ENCODE data around the gene PTPRM. TPM values are rescaled to one million over a fixed set of nuclear protein-coding genes. Genes with fewer than 3 reads are reported as not detected.

The PTPRM gene
- polyA plus RNA-seq, 1 of the 3 experiments (the other 2 are of a cell fraction): 16.0 TPM

DNA sequence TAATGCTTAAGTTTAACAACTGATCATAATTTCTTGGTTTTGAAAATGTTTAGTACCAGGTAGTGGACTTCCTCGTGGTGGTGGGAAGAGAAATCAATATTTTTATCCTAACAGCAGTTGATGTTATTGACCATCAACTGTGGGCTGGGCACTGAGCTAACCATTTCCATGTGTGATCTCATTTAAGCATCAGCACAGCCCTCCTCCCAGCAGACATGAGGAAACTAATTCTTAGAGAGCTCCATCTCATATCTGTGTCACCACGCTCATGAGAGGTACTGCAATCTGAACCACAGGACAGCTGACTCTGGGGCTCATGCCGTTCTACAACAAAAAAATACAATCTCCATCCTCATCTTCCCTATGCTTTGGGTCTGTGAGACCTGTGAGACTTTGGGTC, 709.3 kb downstream of the PTPRM start:
- WGBS (ENCODE audit: low lambda C conversion rate): 57% methylated on average over 3 of the region's 3 CpGs
- no peak for TF ChIP-seq POLR2AphosphoS5 (IDR thresholded peaks at IDR 0.05; ENCODE audit: low read depth, low read length)
- no peak for TF ChIP-seq RCOR1 (IDR thresholded peaks at IDR 0.05; ENCODE audit: low read length)
- no peak for TF ChIP-seq NFIC (IDR thresholded peaks at IDR 0.05; ENCODE audit: borderline replicate concordance)
- TF ChIP-seq, protein P1, sequence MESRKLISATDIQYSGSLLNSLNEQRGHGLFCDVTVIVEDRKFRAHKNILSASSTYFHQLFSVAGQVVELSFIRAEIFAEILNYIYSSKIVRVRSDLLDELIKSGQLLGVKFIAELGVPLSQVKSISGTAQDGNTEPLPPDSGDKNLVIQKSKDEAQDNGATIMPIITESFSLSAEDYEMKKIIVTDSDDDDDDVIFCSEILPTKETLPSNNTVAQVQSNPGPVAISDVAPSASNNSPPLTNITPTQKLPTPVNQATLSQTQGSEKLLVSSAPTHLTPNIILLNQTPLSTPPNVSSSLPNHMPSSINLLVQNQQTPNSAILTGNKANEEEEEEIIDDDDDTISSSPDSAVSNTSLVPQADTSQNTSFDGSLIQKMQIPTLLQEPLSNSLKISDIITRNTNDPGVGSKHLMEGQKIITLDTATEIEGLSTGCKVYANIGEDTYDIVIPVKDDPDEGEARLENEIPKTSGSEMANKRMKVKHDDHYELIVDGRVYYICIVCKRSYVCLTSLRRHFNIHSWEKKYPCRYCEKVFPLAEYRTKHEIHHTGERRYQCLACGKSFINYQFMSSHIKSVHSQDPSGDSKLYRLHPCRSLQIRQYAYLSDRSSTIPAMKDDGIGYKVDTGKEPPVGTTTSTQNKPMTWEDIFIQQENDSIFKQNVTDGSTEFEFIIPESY (IDR thresholded peaks at IDR 0.05; ENCODE audit: borderline replicate concordance, low read depth): no peak
- no peak for TF ChIP-seq RFX5 (IDR thresholded peaks at IDR 0.05; ENCODE audit: low read length)
- no peak for TF ChIP-seq FOXM1 (IDR thresholded peaks at IDR 0.05; ENCODE audit: low read depth)
- TF ChIP-seq GABPA (IDR thresholded peaks at IDR 0.05; ENCODE audit: low read depth): no peak
- no peaks in the 10 kb centered on the region for H3K36me3 ChIP-seq (replicated peaks in 1 of 2; ENCODE audit: control insufficient read depth in 1 of 2, insufficient read depth in 2 of 2, low read length in 1 of 2)
- H3K79me2 ChIP-seq (ENCODE audit: insufficient read depth): no peaks in the 10 kb centered on the region
- peaks cover 0 to 14% of the 10 kb centered on the region in 2 experiments; a peak in 2 of 4 replicates for H3K4me1 ChIP-seq (ENCODE audit: control insufficient read depth in 1 of 2, insufficient read depth in 2 of 2, low read depth in 1 of 2, low read length in 1 of 2)
- H3K9me2 ChIP-seq: no peaks in the 10 kb centered on the region
- DNase-seq: no peak
- no peaks in the 10 kb centered on the region for H3K27me3 ChIP-seq (ENCODE audit: insufficient read depth)
- POLR2A ChIA-PET: no interaction called here
- H4K20me1 ChIP-seq (ENCODE audit: insufficient read depth): no peaks in the 10 kb centered on the region
- no peak overlapping the region for H3K4me3 ChIP-seq (ENCODE audit: low read depth in 2 of 2, low read length in 1 of 2)
- H3K9ac ChIP-seq: no peak overlapping the region
- no peaks in the 10 kb centered on the region for H3F3A ChIP-seq (replicated peaks; ENCODE audit: insufficient read depth)
- CTCF ChIA-PET: interaction anchor here (1.3 kb wide), 1 partner anchor 114 kb away, joined by 4 read pairs; no protein-coding TSS in a partner anchor
- no peak overlapping the region for H3K27ac ChIP-seq (ENCODE audit: low read depth in 2 of 2, low read length in 1 of 2)
- no peaks in the 10 kb centered on the region for H3K9me3 ChIP-seq
- no peak overlapping the region for H2AFZ ChIP-seq (ENCODE audit: low read depth)
- H3K4me2 ChIP-seq: no peak overlapping the region

DNA sequence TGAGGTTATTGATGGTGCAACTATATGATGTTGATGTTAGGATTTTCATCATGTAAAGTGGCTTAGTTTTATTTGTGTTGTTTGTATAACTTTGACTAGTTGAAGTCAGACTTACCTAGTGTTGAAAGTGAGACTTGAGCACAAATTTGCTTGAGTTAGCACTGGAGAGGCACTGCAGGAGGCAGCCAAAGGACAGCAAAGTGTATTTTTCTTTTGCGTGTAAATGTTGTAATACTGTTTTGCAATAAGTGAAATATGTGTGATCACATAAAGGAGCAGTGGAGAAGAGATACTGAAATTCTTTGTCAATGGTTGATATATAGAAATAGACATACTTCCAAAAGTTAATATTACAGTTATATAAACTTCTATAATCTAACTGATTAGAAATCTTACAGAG, 710.2 kb downstream of the PTPRM start:
- WGBS (ENCODE audit: low lambda C conversion rate): 6% methylated on average over 1 of the region's 1 CpG
- ChIA-PET POLR2A (no interaction called here), CTCF (interaction anchor here (0.9 kb wide), 1 partner anchor 202 kb away, joined by 3 read pairs; no protein-coding TSS in a partner anchor)
- no peak overlapping the region for H2AFZ ChIP-seq (ENCODE audit: low read depth)
- H3K9me2 ChIP-seq: no peaks in the 10 kb centered on the region
- no peak overlapping the region for H3K9ac ChIP-seq
- no peaks in the 10 kb centered on the region for H3K27me3 ChIP-seq (ENCODE audit: insufficient read depth)
- no peak overlapping the region for H3K4me3 ChIP-seq (ENCODE audit: low read depth in 2 of 2, low read length in 1 of 2)
- no peaks in the 10 kb centered on the region for H3F3A ChIP-seq (replicated peaks; ENCODE audit: insufficient read depth)
- DNase-seq: no peak
- H4K20me1 ChIP-seq (ENCODE audit: insufficient read depth): no peaks in the 10 kb centered on the region
- TF ChIP-seq RXRA (IDR thresholded peaks at IDR 0.05; ENCODE audit: borderline replicate concordance, low read depth): no peak
- TF ChIP-seq TCF12 (IDR thresholded peaks at IDR 0.05): no peak
- TF ChIP-seq SIN3A (IDR thresholded peaks at IDR 0.05; ENCODE audit: borderline replicate concordance, low read depth, low read length): no peak
- TF ChIP-seq, protein P2, sequence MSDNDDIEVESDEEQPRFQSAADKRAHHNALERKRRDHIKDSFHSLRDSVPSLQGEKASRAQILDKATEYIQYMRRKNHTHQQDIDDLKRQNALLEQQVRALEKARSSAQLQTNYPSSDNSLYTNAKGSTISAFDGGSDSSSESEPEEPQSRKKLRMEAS (IDR thresholded peaks at IDR 0.05; ENCODE audit: low read depth): no peak
- no peak for TF ChIP-seq NFIC (IDR thresholded peaks at IDR 0.05; ENCODE audit: borderline replicate concordance)
- TF ChIP-seq, protein P3, sequence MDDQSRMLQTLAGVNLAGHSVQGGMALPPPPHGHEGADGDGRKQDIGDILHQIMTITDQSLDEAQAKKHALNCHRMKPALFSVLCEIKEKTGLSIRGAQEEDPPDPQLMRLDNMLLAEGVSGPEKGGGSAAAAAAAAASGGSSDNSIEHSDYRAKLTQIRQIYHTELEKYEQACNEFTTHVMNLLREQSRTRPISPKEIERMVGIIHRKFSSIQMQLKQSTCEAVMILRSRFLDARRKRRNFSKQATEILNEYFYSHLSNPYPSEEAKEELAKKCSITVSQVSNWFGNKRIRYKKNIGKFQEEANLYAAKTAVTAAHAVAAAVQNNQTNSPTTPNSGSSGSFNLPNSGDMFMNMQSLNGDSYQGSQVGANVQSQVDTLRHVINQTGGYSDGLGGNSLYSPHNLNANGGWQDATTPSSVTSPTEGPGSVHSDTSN (IDR thresholded peaks at IDR 0.05): no peak
- no peak for TF ChIP-seq ELF1 (IDR thresholded peaks at IDR 0.05)
- TF ChIP-seq NRF1 (IDR thresholded peaks at IDR 0.05; ENCODE audit: low read depth, low read length): no peak
- TF ChIP-seq YY1 (IDR thresholded peaks at IDR 0.05; ENCODE audit: low read depth): no peak
- TF ChIP-seq RFX5 (IDR thresholded peaks at IDR 0.05; ENCODE audit: low read length): no peak
- no peak for TF ChIP-seq GATA2 (CRISPR knock-in tag; IDR thresholded peaks at IDR 0.05)
- no peak for TF ChIP-seq MEF2A (IDR thresholded peaks at IDR 0.05; ENCODE audit: borderline replicate concordance, low read depth)
- TF ChIP-seq, protein P4, sequence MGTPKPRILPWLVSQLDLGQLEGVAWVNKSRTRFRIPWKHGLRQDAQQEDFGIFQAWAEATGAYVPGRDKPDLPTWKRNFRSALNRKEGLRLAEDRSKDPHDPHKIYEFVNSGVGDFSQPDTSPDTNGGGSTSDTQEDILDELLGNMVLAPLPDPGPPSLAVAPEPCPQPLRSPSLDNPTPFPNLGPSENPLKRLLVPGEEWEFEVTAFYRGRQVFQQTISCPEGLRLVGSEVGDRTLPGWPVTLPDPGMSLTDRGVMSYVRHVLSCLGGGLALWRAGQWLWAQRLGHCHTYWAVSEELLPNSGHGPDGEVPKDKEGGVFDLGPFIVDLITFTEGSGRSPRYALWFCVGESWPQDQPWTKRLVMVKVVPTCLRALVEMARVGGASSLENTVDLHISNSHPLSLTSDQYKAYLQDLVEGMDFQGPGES (IDR thresholded peaks at IDR 0.05; ENCODE audit: low read depth, low read length): no peak
- TF ChIP-seq TEAD4 (IDR thresholded peaks at IDR 0.05; ENCODE audit: borderline replicate concordance, insufficient read depth): no peak
- TF ChIP-seq RAD21 (IDR thresholded peaks at IDR 0.05; ENCODE audit: low read length): no peak
- TF ChIP-seq GABPA (IDR thresholded peaks at IDR 0.05; ENCODE audit: low read depth): no peak
- peaks cover 0 to 14% of the 10 kb centered on the region in 2 experiments; a peak in 2 of 4 replicates for H3K4me1 ChIP-seq (ENCODE audit: control insufficient read depth in 1 of 2, insufficient read depth in 2 of 2, low read depth in 1 of 2, low read length in 1 of 2)
- H3K27ac ChIP-seq (ENCODE audit: low read depth in 2 of 2, low read length in 1 of 2): no peak overlapping the region
- H3K4me2 ChIP-seq: no peak overlapping the region
- H3K36me3 ChIP-seq (replicated peaks in 1 of 2; ENCODE audit: control insufficient read depth in 1 of 2, insufficient read depth in 2 of 2, low read length in 1 of 2): no peaks in the 10 kb centered on the region
- H3K79me2 ChIP-seq (ENCODE audit: insufficient read depth): no peaks in the 10 kb centered on the region
- no peaks in the 10 kb centered on the region for H3K9me3 ChIP-seq
